A549 (cell line): Measurements from ENCODE around the gene MAP1LC3A. TPM values are rescaled to one million over a fixed set of nuclear protein-coding genes. Genes with fewer than 3 reads are reported as not detected.

Experiments
- ATAC-seq, 2 experiments: fragments of 200-7000 bp in 1 of 2; fragments of >200 bp in 1 of 2; cut with Nextera tagmentation in 1 of 2; cut with Tn5 transposase in 1 of 2; 3 replicates each; pipeline versions ENCODE4 v1.8.0 to v1.9.1; 2018 to 2020; ENCODE audit warnings: mild to moderate bottlenecking in 1 of 2, moderate library complexity in 1 of 2
- CTCF ChIA-PET: fragments of 300-600 bp; sonication (Branson Sonifier 250); formaldehyde crosslinking; extraction: SDS; loops from one replicate; lab custom pipeline; 2021; ENCODE audit warnings: antibody characterized with exemption, inconsistent platforms; lab: Yijun Ruan, JAX
- POLR2A ChIA-PET: fragments of 350-600 bp; formaldehyde crosslinking; extraction: SDS; loops from one replicate; lab custom pipeline; 2021; ENCODE audit warnings: antibody characterized with exemption, inconsistent platforms; lab: Yijun Ruan, JAX
- DNase-seq, 2 experiments: peaks; one replicate each; pipeline versions ENCODE4 v3.0.0 to v3.0.0-alpha.2; 2011 to 2016; ENCODE audit warnings: low read depth in 1 of 2, low spot score in 1 of 2
- FAIRE-seq: peaks from 2 replicates; lab custom pipeline; 2011; peaks lifted over from hg19 to GRCh38; lab: Jason Lieb, UNC
- H3K27ac ChIP-seq, 2 experiments: fragments of >200 bp; sonication (Bioruptor Twin); formaldehyde crosslinking; 3 replicates each; pipeline ENCODE4 v1.5.1; 2016 to 2017
- H3K4me1 ChIP-seq: fragments of >200 bp; sonication (Bioruptor Twin); formaldehyde crosslinking; 3 replicates; pipeline ENCODE4 v1.6.1; 2016
- H3K4me2 ChIP-seq: fragments of >200 bp; sonication (Bioruptor Twin); formaldehyde crosslinking; 3 replicates; pipeline ENCODE4 v1.6.1; 2016
- H3K4me3 ChIP-seq: fragments of >200 bp; sonication (Bioruptor Twin); formaldehyde crosslinking; 3 replicates; pipeline ENCODE4 v1.5.1; 2016
- H3K9me3 ChIP-seq: fragments of >200 bp; sonication (Bioruptor Twin); formaldehyde crosslinking; 3 replicates; pipeline ENCODE4 v1.6.1; 2016
- BHLHE40 ChIP-seq: IDR thresholded peaks from 2 replicates; pipeline ENCODE4 v1.6.1; 2012; ENCODE audit warnings: low read depth, low read length, inconsistent platforms
- CHD2 ChIP-seq: fragments of 150-350 bp; IDR thresholded peaks from 2 replicates; pipeline ENCODE4 v1.6.1; 2014; ENCODE audit warnings: low read length; ENCODE audit not compliant: partially characterized antibody
- ESRRA ChIP-seq: fragments of 150-350 bp; IDR thresholded peaks from 2 replicates; pipeline ENCODE4 v1.6.1; 2014; ENCODE audit warnings: mild to moderate bottlenecking, low read length, borderline replicate concordance
- MAFK ChIP-seq: fragments of 450-650 bp; IDR thresholded peaks from 2 replicates; pipeline ENCODE4 v1.6.1; 2014; ENCODE audit not compliant: partially characterized antibody
- MYC ChIP-seq: IDR thresholded peaks from 2 replicates; pipeline ENCODE4 v1.6.1; 2012; ENCODE audit warnings: mild to moderate bottlenecking, inconsistent platforms, low read length, improper control_type of control experiment, borderline replicate concordance
- NFE2L2 ChIP-seq: fragments of 150-350 bp; conservative IDR thresholded peaks from 2 replicates; pipeline ENCODE4 v1.6.1; 2014; ENCODE audit warnings: low read length
- RFX5 ChIP-seq: fragments of 450-650 bp; IDR thresholded peaks from 2 replicates; pipeline ENCODE4 v1.7.1; 2014; ENCODE audit warnings: antibody characterized with exemption, mild to moderate bottlenecking, moderate library complexity
- ZC3H11A ChIP-seq: fragments of 450-650 bp; IDR thresholded peaks from 2 replicates; pipeline ENCODE4 v1.6.1; 2014; ENCODE audit warnings: antibody characterized with exemption, mild to moderate bottlenecking
- ZFP36 ChIP-seq: fragments of 450-650 bp; IDR thresholded peaks from 2 replicates; pipeline ENCODE4 v1.6.1; 2014; ENCODE audit warnings: borderline replicate concordance; ENCODE audit not compliant: partially characterized antibody
- WGBS: methylation state at CpG from one replicate; pipeline ENCODE4 v1.1.6; 2017; ENCODE audit errors: missing lambda C conversion rate; 5-methylcytosine and 5-hydroxymethylcytosine counted together
- polyA plus RNA-seq, 4 experiments: library from polyadenylated mRNA; depleted of rRNA in 3 of 4; stranded (reverse); fragments of >200 nt; fragmentation: RNase III in 1 of 4; extraction: RNeasy Plus Mini Kit Qiagen cat#74134 plus additional on column Dnase treatment in 1 of 4; gene quantifications; 2 replicates in 3 of 4; 3 replicates in 1 of 4; pipeline ENCODE4 v1.2.3, GENCODE V29; 2011 to 2017
- TF ChIP-seq, protein P1 (sequence below): fragments of 450-650 bp; IDR thresholded peaks from 2 replicates; pipeline ENCODE4 v1.6.1; 2014; ENCODE audit warnings: antibody characterized with exemption
- TF ChIP-seq, protein P2 (sequence below): fragments of 150-350 bp; IDR thresholded peaks from 2 replicates; pipeline ENCODE4 v1.6.1; 2014; ENCODE audit warnings: low read depth, mild to moderate bottlenecking, low read length
- TF ChIP-seq, protein P3 (sequence below): fragments of >200 bp; sonication (Bioruptor Twin); formaldehyde crosslinking; IDR thresholded peaks from 3 replicates; pipeline ENCODE4 v1.5.1; 2016
- TF ChIP-seq, protein P4 (sequence below): fragments of 250-450 bp; sonication (Bioruptor Pico); IDR thresholded peaks from 2 replicates; pipeline ENCODE4 v1.5.0; 2021; ENCODE audit warnings: mild to moderate bottlenecking, moderate library complexity, borderline replicate concordance

The MAP1LC3A gene
- polyA plus RNA-seq, 2 of the 4 experiments (the other 2 are of a cell fraction) = 4.3 to 15.7 TPM

DNA sequence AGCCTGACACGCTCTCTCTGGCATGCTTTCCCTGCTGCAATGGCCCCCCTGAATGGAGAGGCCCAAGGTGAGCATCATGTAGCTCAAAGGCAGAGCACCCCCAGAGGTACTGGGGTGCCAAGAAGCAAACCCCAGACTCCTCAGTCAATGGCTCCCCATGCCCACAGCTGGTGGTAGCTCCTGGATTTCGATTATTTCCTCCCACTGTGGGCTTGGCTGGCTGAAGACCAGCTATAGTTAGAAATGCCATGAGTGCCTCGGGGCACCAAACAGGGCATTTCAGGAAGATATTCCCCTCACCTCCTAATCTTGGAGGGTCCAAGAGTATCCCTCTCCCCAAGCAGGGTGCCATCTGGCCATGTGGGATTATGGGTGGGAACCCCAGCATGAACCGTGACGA is 16.8 kb downstream of the MAP1LC3A start:
- POLR2A ChIA-PET = no interaction called here
- CTCF ChIA-PET = interaction anchor here (1.0 to 3.6 kb wide), 5 partner anchors 134 to 263 kb away, joined by 3 to 18 read pairs (median 4); no protein-coding TSS in a partner anchor
- Histone ChIP-seq H3K27ac (no peak overlapping the region), H3K4me3 (no peak overlapping the region), H3K4me2 (no peak overlapping the region), H3K9me3 (no peaks in the 10 kb centered on the region), H3K4me1 (peaks cover 4% of the 10 kb centered on the region; the same call in 2 of the 3 replicates)
- ATAC-seq = no peak
- DNase-seq = no peak
- TF ChIP-seq, protein P1, sequence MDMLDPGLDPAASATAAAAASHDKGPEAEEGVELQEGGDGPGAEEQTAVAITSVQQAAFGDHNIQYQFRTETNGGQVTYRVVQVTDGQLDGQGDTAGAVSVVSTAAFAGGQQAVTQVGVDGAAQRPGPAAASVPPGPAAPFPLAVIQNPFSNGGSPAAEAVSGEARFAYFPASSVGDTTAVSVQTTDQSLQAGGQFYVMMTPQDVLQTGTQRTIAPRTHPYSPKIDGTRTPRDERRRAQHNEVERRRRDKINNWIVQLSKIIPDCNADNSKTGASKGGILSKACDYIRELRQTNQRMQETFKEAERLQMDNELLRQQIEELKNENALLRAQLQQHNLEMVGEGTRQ = no peak
- TF ChIP-seq, protein P2, sequence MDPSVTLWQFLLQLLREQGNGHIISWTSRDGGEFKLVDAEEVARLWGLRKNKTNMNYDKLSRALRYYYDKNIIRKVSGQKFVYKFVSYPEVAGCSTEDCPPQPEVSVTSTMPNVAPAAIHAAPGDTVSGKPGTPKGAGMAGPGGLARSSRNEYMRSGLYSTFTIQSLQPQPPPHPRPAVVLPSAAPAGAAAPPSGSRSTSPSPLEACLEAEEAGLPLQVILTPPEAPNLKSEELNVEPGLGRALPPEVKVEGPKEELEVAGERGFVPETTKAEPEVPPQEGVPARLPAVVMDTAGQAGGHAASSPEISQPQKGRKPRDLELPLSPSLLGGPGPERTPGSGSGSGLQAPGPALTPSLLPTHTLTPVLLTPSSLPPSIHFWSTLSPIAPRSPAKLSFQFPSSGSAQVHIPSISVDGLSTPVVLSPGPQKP = no peak
- no peak for TF ChIP-seq MAFK
- FAIRE-seq = no peak
- WGBS = 85% methylated on average over 5 of the region's 5 CpGs

DNA sequence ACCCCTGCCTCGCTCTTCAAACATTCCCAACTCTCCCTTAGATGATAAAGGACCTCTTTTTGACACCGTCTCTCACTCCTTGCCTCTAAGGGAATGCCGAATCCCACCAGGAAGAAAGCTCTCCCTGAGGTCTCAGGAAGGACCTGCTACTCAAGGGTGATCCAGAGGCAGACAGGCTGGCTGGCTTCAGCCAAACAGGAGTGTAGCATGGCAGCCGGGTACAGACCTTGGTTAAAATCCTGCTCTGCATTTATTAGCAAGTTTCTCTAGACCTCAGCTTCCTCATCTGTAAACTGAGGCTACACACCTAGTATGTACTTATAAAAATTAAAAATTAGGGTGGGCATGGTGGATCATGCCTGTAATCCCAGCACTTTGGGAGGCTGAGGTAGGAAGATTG is 17.2 kb downstream of the MAP1LC3A start:
- WGBS = 95% methylated on average over 4 of the region's 4 CpGs
- Histone ChIP-seq H3K27ac (no peak overlapping the region), H3K9me3 (no peaks in the 10 kb centered on the region), H3K4me3 (no peak overlapping the region), H3K4me2 (no peak overlapping the region), H3K4me1 (peaks cover 4% of the 10 kb centered on the region; the same call in 2 of the 3 replicates)
- no peak for TF ChIP-seq CHD2
- no peak for TF ChIP-seq ESRRA
- no peak for TF ChIP-seq BHLHE40
- TF ChIP-seq ZFP36 = no peak
- TF ChIP-seq, protein P3, sequence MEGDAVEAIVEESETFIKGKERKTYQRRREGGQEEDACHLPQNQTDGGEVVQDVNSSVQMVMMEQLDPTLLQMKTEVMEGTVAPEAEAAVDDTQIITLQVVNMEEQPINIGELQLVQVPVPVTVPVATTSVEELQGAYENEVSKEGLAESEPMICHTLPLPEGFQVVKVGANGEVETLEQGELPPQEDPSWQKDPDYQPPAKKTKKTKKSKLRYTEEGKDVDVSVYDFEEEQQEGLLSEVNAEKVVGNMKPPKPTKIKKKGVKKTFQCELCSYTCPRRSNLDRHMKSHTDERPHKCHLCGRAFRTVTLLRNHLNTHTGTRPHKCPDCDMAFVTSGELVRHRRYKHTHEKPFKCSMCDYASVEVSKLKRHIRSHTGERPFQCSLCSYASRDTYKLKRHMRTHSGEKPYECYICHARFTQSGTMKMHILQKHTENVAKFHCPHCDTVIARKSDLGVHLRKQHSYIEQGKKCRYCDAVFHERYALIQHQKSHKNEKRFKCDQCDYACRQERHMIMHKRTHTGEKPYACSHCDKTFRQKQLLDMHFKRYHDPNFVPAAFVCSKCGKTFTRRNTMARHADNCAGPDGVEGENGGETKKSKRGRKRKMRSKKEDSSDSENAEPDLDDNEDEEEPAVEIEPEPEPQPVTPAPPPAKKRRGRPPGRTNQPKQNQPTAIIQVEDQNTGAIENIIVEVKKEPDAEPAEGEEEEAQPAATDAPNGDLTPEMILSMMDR = no peak
- no peak for TF ChIP-seq NFE2L2
- ATAC-seq = no peak
- no peak for DNase-seq
- no peak for FAIRE-seq
- CTCF ChIA-PET = interaction anchor here (1.0 to 3.6 kb wide), 4 partner anchors 133 to 385 kb away, joined by 3 to 18 read pairs (median 6); no protein-coding TSS in a partner anchor
- POLR2A ChIA-PET = no interaction called here

DNA sequence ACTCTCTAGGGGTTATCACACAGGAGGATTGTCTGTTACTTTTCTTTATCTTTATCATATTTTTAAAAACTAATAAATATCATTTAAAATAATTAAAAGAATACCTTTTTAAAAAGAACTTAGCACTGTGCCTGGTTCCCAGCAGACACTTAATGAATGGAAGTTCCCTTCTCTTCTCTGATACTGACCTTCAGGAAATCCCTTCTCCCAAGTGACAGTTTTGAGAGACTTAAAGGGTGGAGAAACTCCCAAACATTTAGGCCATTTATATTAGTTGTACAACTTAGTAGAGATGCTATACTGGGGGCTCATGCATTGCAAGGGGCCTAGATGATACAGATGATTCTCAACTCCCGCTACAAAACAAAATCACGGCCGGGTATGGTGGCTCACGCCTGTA is 18.5 kb downstream of the MAP1LC3A start:
- no peak for ATAC-seq
- no peak for TF ChIP-seq MYC
- no peak for TF ChIP-seq ZC3H11A
- TF ChIP-seq RFX5 = no peak
- H3K4me2 ChIP-seq = no peak overlapping the region
- 91% methylated on average over 3 of the region's 4 CpGs for WGBS
- H3K27ac ChIP-seq = no peak overlapping the region
- H3K4me1 ChIP-seq = peaks cover 4% of the 10 kb centered on the region; the same call in 2 of the 3 replicates
- H3K4me3 ChIP-seq = no peak overlapping the region
- no peak for FAIRE-seq
- no peaks in the 10 kb centered on the region for H3K9me3 ChIP-seq
- CTCF ChIA-PET = interaction anchor here (1.5 to 7.7 kb wide), 3 partner anchors 130 to 386 kb away, joined by 4 to 108 read pairs (median 62); partner anchors contain the start of gene TP53INP2
- POLR2A ChIA-PET = no interaction called here
- DNase-seq = no peak

DNA sequence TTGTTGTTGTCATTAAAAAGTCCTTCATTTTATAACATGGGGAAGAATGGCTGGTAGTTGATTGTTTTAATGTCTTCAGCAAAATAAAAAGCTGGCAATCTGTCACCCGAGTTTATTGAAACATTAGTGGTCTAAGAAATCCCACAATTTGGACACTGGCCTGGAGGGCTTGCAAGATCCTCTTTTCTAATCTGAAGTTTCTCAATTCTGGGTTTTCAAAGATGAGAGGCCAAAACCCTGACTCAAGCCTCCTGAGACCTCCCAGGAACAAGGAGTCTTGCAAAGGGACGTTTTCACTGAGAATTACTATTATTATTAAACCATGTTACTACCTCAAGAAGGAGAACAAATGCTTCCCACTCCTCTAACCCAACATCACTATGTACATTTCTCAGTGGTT is 19.5 kb downstream of the MAP1LC3A start:
- H3K4me2 ChIP-seq = no peak overlapping the region
- no peak overlapping the region for H3K27ac ChIP-seq
- H3K9me3 ChIP-seq = no peaks in the 10 kb centered on the region
- no peak for ATAC-seq
- no peak for DNase-seq
- FAIRE-seq = no peak
- CTCF ChIA-PET = interaction anchor here (0.6 to 7.7 kb wide), 15 partner anchors 9 to 399 kb away, joined by 3 to 108 read pairs (median 4); partner anchors contain the start of gene TP53INP2
- no peak overlapping the region for H3K4me3 ChIP-seq
- H3K4me1 ChIP-seq = peaks cover 9% of the 10 kb centered on the region; the same call in 2 of the 3 replicates
- POLR2A ChIA-PET = interaction anchor here (0.5 to 1.1 kb wide), 2 partner anchors 20 to 138 kb away, joined by 3 read pairs; partner anchors contain the start of gene MAP1LC3A
- no peak for TF ChIP-seq MAFK
- TF ChIP-seq, protein P4, sequence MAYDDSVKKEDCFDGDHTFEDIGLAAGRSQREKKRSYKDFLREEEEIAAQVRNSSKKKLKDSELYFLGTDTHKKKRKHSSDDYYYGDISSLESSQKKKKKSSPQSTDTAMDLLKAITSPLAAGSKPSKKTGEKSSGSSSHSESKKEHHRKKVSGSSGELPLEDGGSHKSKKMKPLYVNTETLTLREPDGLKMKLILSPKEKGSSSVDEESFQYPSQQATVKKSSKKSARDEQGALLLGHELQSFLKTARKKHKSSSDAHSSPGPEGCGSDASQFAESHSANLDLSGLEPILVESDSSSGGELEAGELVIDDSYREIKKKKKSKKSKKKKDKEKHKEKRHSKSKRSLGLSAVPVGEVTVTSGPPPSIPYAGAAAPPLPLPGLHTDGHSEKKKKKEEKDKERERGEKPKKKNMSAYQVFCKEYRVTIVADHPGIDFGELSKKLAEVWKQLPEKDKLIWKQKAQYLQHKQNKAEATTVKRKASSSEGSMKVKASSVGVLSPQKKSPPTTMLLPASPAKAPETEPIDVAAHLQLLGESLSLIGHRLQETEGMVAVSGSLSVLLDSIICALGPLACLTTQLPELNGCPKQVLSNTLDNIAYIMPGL (CRISPR knock-in tag) = no peak
- 50% methylated on average over 2 of the region's 2 CpGs for WGBS
